ENCODE data around the gene PLEKHM2.

Gene PLEKHM2

GRCh38 chr1:15727021-15727420 is 42.9 kb downstream of the PLEKHM2 start:
- DNase-seq: no peak

DNA sequence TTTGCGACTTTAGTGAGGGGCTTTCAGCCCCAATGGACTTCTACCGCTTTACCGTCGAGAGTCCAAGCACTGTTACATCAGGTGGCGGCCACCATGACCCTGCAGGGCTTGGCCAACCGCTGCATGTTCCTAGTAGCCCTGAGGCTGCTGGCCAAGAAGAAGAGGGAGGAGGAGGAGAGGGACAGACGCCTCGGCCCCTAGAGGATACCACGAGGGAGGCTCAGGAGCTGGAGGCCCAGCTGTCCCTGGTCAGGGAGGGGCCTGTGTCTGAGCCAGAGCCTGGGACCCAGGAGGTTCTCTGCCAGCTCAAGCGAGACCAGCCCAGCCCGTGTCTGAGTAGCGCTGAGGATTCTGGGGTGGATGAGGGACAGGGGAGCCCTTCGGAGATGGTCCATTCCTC is 43.3 kb downstream of the PLEKHM2 start:
- DNase-seq: no peak

DNA sequence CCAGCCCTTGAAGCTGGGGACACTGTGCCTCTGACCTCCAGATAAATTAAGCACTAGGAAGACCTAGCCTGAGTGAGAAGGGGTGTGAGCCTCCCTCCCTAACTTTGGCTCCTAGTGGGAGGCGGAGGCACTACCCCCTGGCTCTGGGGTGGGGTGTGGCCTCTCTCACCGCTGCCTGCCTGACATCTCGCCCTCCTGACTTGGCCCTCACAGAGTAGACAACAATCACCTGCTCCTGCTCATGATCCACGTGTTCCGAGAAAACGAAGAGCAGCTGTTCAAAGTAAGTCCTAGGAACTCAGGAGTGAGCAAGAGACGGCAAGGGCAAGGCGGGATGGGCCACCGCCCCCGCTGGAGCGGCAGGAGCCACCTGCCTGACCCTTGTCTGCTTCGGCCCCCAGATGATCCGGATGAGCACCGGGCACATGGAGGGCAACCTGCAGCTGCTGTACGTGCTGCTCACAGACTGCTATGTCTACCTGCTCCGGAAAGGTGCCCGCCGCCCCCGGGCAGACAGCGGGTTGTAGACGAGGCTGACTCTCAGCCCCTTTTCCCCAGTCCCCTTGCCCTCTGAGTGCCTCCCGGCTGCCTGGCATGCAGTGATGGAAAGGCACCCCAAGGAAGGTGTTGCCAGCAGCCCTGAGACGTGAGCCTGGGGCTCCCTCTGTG is 43.9 kb downstream of the PLEKHM2 start:
- no peak for DNase-seq

GRCh38 chr1:15728937-15729657 is 45.0 kb downstream of the PLEKHM2 start:
- DNase-seq: no peak

- no peak for DNase-seq
Measured at GRCh38 chr1:15730423-15730822, 46.3 kb downstream of the PLEKHM2 start.

GRCh38 chr1:15730936-15731335 is 46.8 kb downstream of the PLEKHM2 start:
- DNase-seq: no peak

GRCh38 chr1:15731735-15732685 is 47.9 kb downstream of the PLEKHM2 start:
- DNase-seq: no peak

GRCh38 chr1:15732686-15733081 is 48.6 kb downstream of the PLEKHM2 start:
- DNase-seq: no peak

GRCh38 chr1:15733218-15733725 is 49.2 kb downstream of the PLEKHM2 start:
- DNase-seq: no peak

DNA sequence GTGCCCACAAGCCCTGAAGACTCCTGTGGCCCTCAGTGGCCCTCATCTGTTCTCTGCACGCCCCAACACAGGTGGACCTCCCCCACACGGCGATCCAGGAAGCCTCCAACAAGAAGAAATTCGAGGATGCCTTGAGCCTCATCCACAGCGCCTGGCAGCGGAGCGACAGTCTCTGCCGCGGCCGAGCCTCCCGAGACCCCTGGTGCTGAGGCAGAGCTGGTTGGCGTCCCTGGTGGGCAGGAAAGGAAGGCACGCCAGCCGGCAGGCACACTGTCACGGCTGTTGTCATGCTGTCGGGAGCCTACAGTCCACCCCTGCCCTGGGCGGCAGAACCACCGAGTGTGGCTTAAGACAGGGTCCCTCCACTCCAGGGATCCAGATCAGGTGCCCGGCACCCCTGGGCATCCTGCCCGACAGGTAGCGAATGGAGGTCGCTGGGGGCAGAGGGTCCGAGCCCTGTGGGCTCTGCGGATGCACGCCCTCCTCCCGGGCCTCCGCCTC is 49.7 kb downstream of the PLEKHM2 start:
- DNase-seq: no peak

- DNase-seq: no peak
Measured at GRCh38 chr1:15734296-15734695, 50.2 kb downstream of the PLEKHM2 start.

- no peak for DNase-seq
Measured at GRCh38 chr1:15734901-15735300, 50.8 kb downstream of the PLEKHM2 start.

DNA sequence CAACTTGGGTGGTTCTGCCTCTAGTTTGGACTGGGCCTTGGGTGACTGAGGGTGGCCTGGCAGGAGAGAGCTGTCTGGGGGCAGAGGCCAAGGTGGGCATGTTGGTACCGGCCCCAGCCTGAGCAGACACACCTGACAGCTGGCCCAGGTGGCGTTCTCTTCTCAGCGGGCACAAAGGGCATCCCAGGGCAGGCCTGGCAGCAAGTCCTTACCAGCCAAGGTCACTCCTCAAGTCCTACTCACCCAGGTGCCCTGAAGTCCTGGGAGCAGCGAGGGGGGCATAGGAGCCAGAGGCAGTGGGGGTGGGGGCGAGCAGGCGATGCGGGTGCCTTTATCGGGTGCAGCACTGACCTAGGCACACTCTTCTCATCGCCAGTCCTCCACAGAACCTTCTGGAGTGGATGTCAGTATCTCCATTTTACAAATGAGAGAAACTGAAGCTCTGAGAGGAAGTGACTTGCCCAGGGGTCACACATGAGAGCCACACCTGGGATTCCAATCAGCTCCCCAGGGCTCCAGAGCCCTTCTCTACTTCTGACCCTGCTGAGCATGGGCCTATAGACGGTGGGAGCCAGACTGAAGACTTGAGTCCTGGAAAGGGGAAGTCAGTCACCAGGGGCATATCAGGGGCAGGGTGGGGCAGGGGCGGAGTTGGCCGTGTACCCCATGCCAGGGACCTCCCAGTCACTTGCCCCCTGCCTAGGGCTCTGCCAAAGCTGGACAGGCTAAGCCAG is 51.4 kb downstream of the PLEKHM2 start:
- no peak for DNase-seq

DNA sequence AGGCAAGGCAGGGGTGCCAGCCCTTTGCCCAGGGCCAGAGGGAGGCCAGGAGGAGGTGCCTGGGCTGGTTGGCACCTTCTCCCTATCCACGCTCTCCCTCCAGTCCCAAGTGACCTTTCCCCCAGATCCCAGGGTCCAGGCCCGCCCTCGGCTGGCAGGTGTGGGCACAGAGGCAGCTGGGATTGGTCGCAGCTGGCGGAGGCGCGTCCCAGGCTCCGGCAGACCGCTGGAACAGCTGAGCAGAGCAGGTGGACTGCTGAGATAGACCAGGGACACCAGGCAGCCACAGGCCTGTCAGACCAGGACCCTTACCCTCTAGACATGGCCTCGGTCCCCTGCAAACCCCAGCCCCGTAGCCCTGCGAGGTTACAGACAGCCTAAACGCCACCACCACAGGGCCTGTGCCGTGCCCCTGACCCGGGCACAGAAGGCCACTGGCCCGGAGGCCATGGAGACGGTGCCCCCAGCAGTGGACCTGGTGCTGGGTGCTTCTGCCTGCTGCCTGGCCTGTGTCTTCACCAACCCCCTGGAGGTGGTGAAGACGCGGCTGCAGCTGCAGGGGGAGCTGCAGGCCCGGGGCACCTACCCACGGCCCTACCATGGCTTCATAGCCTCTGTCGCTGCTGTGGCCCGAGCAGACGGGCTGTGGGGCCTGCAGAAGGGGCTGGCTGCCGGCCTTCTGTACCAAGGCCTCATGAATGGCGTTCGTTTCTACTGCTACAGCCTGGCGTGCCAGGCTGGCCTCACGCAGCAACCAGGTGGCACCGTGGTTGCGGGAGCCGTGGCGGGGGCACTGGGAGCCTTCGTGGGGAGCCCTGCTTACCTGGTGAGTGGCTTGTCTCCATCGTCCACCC is 52.1 kb downstream of the PLEKHM2 start, which contains the start of gene SLC25A34:
TSS of gene SLC25A34 (plus strand) at position 221 of the 854 bp plus-strand sequence. CDS start at position 449, 228 bp downstream.
- DNase-seq: no peak

DNA sequence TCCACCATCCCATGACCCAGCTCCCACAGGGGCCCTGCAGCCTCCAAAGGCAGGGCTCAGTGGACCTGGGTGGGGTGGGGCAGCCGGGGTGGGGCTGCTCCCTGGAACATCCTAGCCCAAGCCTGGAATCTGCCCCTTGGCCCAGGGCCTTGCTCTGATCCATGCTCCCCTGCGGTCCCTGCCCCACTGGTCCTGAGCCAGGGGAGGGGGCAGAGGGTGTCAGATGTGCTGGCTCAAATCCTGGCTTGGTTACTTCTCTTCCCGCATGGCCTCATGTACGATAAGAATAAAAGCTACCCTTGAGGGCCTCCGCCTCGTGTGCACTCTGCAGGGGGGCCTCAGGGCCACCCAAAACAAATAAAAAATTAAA is 52.8 kb downstream of the PLEKHM2 start:
- no peak for DNase-seq

- no peak for DNase-seq
Measured at GRCh38 chr1:15737324-15738319, 53.5 kb downstream of the PLEKHM2 start.

- DNase-seq: no peak
Measured at GRCh38 chr1:15738416-15739113, 54.4 kb downstream of the PLEKHM2 start.

DNA sequence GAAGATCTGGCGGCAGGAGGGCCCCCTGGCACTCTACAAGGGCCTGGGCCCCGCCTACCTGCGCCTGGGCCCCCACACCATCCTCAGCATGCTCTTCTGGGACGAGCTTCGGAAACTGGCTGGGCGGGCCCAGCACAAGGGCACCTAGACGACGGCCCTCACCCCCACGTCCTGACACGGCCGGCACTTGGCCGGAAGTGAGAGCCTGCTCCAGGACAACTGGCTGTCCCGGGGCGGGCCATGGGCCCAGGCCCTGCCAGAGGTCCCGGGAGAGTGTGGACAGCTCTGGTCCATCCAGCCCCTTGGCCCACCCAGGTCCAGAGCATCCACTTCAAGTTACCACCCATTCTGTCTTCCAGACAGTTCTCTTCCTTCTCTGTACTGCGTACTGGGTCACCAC is 55.1 kb downstream of the PLEKHM2 start:
- DNase-seq: no peak

GRCh38 chr1:15739745-15740144 is 55.6 kb downstream of the PLEKHM2 start:
- no peak for DNase-seq

All from effector CD4-positive, alpha-beta T cell (primary cell).